Amniotic stem cell (primary cell): ENCODE results near the gene HSPB6.

Source experiments
- DNase-seq: peaks from one replicate; lab custom pipeline; 2025; lab: John Stamatoyannopoulos, UW

The HSPB6 gene

GRCh38 chr19:35746087-35746462 is 10.8 kb downstream of the HSPB6 start:
- no peak for DNase-seq

GRCh38 chr19:35745328-35746086 is 11.3 kb downstream of the HSPB6 start, which contains the start of the genes PSENEN and U2AF1L4:
PSENEN (plus strand) TSS chr19:35745651; CDS start chr19:35745931, 280 bp downstream.
U2AF1L4 (minus strand) TSS chr19:35745418; CDS start chr19:35745391, 27 bp downstream.
- peak; percentile 97 for DNase-seq

- peak; percentile 96 for DNase-seq
Measured at GRCh38 chr19:35744430-35745327, 12.2 kb downstream of the HSPB6 start.

GRCh38 chr19:35743640-35744429 is 13.0 kb downstream of the HSPB6 start:
- DNase-seq, result no peak

GRCh38 chr19:35742121-35742724 is 14.6 kb downstream of the HSPB6 start, which contains the start of gene IGFLR1:
IGFLR1 (minus strand) TSS chr19:35742452; CDS start chr19:35741180, 1,272 bp downstream.
- DNase-seq, result no peak

- no peak for DNase-seq
Measured at GRCh38 chr19:35741203-35741515, 15.7 kb downstream of the HSPB6 start.

GRCh38 chr19:35740423-35741202 is 16.2 kb downstream of the HSPB6 start:
- DNase-seq, result peak; percentile 91

GRCh38 chr19:35740108-35740422 is 16.8 kb downstream of the HSPB6 start:
- no peak for DNase-seq

GRCh38 chr19:35739275-35740107 is 17.3 kb downstream of the HSPB6 start:
- no peak for DNase-seq

- no peak for DNase-seq
Measured at GRCh38 chr19:35738887-35739229, 18.0 kb downstream of the HSPB6 start.

GRCh38 chr19:35738021-35738886 is 18.6 kb downstream of the HSPB6 start:
- no peak for DNase-seq

GRCh38 chr19:35736913-35737886 is 19.6 kb downstream of the HSPB6 start:
- no peak for DNase-seq

GRCh38 chr19:35734889-35735288 is 21.9 kb downstream of the HSPB6 start:
- DNase-seq, result no peak

- no peak for DNase-seq
Measured at GRCh38 chr19:35734273-35734672, 22.6 kb downstream of the HSPB6 start.

GRCh38 chr19:35733180-35734125 is 23.4 kb downstream of the HSPB6 start:
- DNase-seq, result no peak

GRCh38 chr19:35732540-35733179 is 24.2 kb downstream of the HSPB6 start:
- DNase-seq, result no peak
